GM12874 (cell line): ENCODE data around the gene UBA52.

Experiments used
- CTCF ChIP-seq: IDR thresholded peaks from 2 replicates; pipeline ENCODE4 v1.5.1; 2011; ENCODE audit warnings: low read depth, mild to moderate bottlenecking, control low read depth, low read length, moderate library complexity; ENCODE audit not compliant: insufficient read depth

UBA52 gene

GRCh38 chr19:18593367-18594095 is 21.9 kb downstream of the UBA52 start:
- no peak for TF ChIP-seq CTCF

- TF ChIP-seq CTCF, result peak; percentile 85
Measured at GRCh38 chr19:18594096-18594823, 22.6 kb downstream of the UBA52 start.

GRCh38 chr19:18594824-18595373 is 23.2 kb downstream of the UBA52 start:
- no peak for TF ChIP-seq CTCF

- TF ChIP-seq CTCF, result no peak
Measured at GRCh38 chr19:18595475-18595874, 23.8 kb downstream of the UBA52 start.

GRCh38 chr19:18596752-18597157 is 25.1 kb downstream of the UBA52 start:
- no peak for TF ChIP-seq CTCF

GRCh38 chr19:18597809-18598660 is 26.4 kb downstream of the UBA52 start:
- no peak for TF ChIP-seq CTCF

- TF ChIP-seq CTCF, result no peak
Measured at GRCh38 chr19:18599485-18599884, 27.8 kb downstream of the UBA52 start.
